HuH-7 (cell line): ENCODE results near the gene C2CD2L.
"Not testable (repeated sequence)": the region's sequence is repeated elsewhere in the genome, so short reads cannot be mapped to it uniquely, and the experiment has no call there.

Source experiments
- DNase-seq: peaks from one replicate; pipeline ENCODE4 v3.0.0; 2011; ENCODE audit warnings: low spot score

The C2CD2L gene

GRCh38 chr11:119115484-119116234 lies 8.5 kb downstream of the C2CD2L start:
- no peak for DNase-seq

GRCh38 chr11:119116235-119116594 lies 9.1 kb downstream of the C2CD2L start:
- DNase-seq: no peak

GRCh38 chr11:119116601-119117000 lies 9.5 kb downstream of the C2CD2L start:
- no peak for DNase-seq

- DNase-seq: no peak
Observed at GRCh38 chr11:119117004-119117706, 10.0 kb downstream of the C2CD2L start.

GRCh38 chr11:119118227-119118626 lies 11.1 kb downstream of the C2CD2L start:
- DNase-seq: no peak

GRCh38 chr11:119118946-119119345 lies 11.8 kb downstream of the C2CD2L start:
- no peak for DNase-seq

GRCh38 chr11:119120639-119121007 lies 13.5 kb downstream of the C2CD2L start:
- DNase-seq: no peak

- peak; percentile 97 for DNase-seq
Observed at GRCh38 chr11:119121008-119121810, 14.1 kb downstream of the C2CD2L start, which contains the start of gene HINFP. TSS of gene HINFP (plus strand) at chr11:119121580. CDS start at chr11:119126945, 5,365 bp downstream.

- no peak for DNase-seq
Observed at GRCh38 chr11:119121811-119122124, 14.6 kb downstream of the C2CD2L start.

- no peak for DNase-seq
Observed at GRCh38 chr11:119125821-119126220, 18.7 kb downstream of the C2CD2L start.

- DNase-seq: no peak
Observed at GRCh38 chr11:119126675-119127268, 19.6 kb downstream of the C2CD2L start.

GRCh38 chr11:119130662-119131061 lies 23.5 kb downstream of the C2CD2L start:
- no peak for DNase-seq

GRCh38 chr11:119134389-119134978 lies 27.3 kb downstream of the C2CD2L start:
- DNase-seq: no peak

- DNase-seq: not testable (repeated sequence)
Observed at GRCh38 chr11:119139276-119139675, 32.1 kb downstream of the C2CD2L start.

- DNase-seq: peak; percentile 98
Observed at GRCh38 chr11:119144825-119145486, 37.8 kb downstream of the C2CD2L start.

- DNase-seq: no peak
Observed at GRCh38 chr11:119145551-119145950, 38.4 kb downstream of the C2CD2L start.

- no peak for DNase-seq
Observed at GRCh38 chr11:119147604-119148333, 40.6 kb downstream of the C2CD2L start.

- no peak for DNase-seq
Observed at GRCh38 chr11:119148720-119149017, 41.5 kb downstream of the C2CD2L start.

GRCh38 chr11:119149018-119149785 lies 42.1 kb downstream of the C2CD2L start, which contains the start of gene ABCG4:
TSS of gene ABCG4 (plus strand) at chr11:119149052. CDS start at chr11:119149966, 914 bp downstream.
- DNase-seq: no peak

- no peak for DNase-seq
Observed at GRCh38 chr11:119149786-119150275, 42.7 kb downstream of the C2CD2L start.
